GM18951 (cell line): ENCODE results near the gene FAM187B.
"Not testable (repeated sequence)": the region's sequence is repeated elsewhere in the genome, so short reads cannot be mapped to it uniquely, and the experiment has no call there.

Experiments used
- POLR2A ChIP-seq: IDR thresholded peaks from 4 replicates; pipeline ENCODE4 v1.6.1; 2011; ENCODE audit warnings: mild to moderate bottlenecking; ENCODE audit not compliant: insufficient read length, insufficient read depth; ENCODE audit errors: extremely low read depth
- in situ Hi-C: fragments of 300-500 bp; cut with MboI; formaldehyde crosslinking; loops from one replicate; pipeline ENCODE4 v1.12.0; 2022; ENCODE audit warnings: low sequenced_read_pairs, mixed read lengths, inconsistent platforms; ENCODE audit not compliant: unreplicated experiment

The FAM187B gene

GRCh38 chr19:35254341-35255297, 26.1 kb upstream of the FAM187B start:
- in situ Hi-C loops: no loop called here
- no peak for TF ChIP-seq POLR2A

GRCh38 chr19:35253316-35254286, 25.1 kb upstream of the FAM187B start:
- no peak for TF ChIP-seq POLR2A
- in situ Hi-C loops: no loop called here

- in situ Hi-C loops: no loop called here
- no peak for TF ChIP-seq POLR2A
These were observed 22.9 kb upstream of the FAM187B start for GRCh38 chr19:35251456-35251855.

GRCh38 chr19:35249848-35250711, 21.5 kb upstream of the FAM187B start:
- in situ Hi-C loops: no loop called here
- TF ChIP-seq POLR2A: no peak

GRCh38 chr19:35249146-35249847, 20.8 kb upstream of the FAM187B start:
- in situ Hi-C loops: no loop called here
- TF ChIP-seq POLR2A: no peak

- in situ Hi-C loops: no loop called here
- TF ChIP-seq POLR2A: peak; percentile 98
These were observed 20.0 kb upstream of the FAM187B start, which contains the start of gene LSR for GRCh38 chr19:35248310-35249145. Gene LSR (plus strand): TSS chr19:35249002. CDS start chr19:35249023, 21 bp downstream.

GRCh38 chr19:35247526-35248309, 19.2 kb upstream of the FAM187B start:
- in situ Hi-C loops: no loop called here
- TF ChIP-seq POLR2A: no peak

GRCh38 chr19:35246466-35247092, 18.0 kb upstream of the FAM187B start:
- no peak for TF ChIP-seq POLR2A
- in situ Hi-C loops: no loop called here

GRCh38 chr19:35241417-35241816, 12.9 kb upstream of the FAM187B start:
- TF ChIP-seq POLR2A: no peak
- in situ Hi-C loops: no loop called here

- TF ChIP-seq POLR2A: no peak
- in situ Hi-C loops: no loop called here
These were observed 11.8 kb upstream of the FAM187B start for GRCh38 chr19:35240327-35240726.

- in situ Hi-C loops: not testable (repeated sequence)
These were observed 11.1 kb upstream of the FAM187B start for GRCh38 chr19:35239597-35239996.
